ENCODE data around the gene ANO1. TPM values are rescaled to one million over a fixed set of nuclear protein-coding genes. Genes with fewer than 3 reads are reported as not detected.
"Not testable (repeated sequence)": the region's sequence is repeated elsewhere in the genome, so short reads cannot be mapped to it uniquely, and the experiment has no call there.

The ANO1 gene
- total RNA-seq, 4 donors from 2014 or later = 1.1 to 27.2 (median 4.2) TPM

DNA sequence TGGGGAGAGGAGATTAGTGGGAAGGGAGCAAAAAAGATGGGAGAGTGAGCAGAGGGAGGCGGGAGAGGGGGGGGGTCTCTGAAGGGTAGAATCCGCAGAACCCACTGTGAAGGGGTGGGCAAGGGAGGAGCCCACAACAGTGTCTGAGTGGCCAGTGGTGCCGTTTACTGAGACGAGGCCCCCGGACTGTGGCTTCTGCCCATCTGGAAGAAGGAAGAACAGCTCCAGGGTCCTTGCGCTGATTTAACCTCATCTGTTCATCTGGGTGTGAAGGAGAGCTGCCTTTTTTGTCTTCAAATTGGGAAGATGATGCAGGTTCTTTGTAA, 45.7 kb upstream of the ANO1 start:
- no peaks in the 10 kb centered on the region for H3K27me3 ChIP-seq
- H3K4me1 ChIP-seq = no peaks in the 10 kb centered on the region
- no peak for TF ChIP-seq POLR2A (IDR thresholded peaks at IDR 0.05)
- TF ChIP-seq, protein P1, sequence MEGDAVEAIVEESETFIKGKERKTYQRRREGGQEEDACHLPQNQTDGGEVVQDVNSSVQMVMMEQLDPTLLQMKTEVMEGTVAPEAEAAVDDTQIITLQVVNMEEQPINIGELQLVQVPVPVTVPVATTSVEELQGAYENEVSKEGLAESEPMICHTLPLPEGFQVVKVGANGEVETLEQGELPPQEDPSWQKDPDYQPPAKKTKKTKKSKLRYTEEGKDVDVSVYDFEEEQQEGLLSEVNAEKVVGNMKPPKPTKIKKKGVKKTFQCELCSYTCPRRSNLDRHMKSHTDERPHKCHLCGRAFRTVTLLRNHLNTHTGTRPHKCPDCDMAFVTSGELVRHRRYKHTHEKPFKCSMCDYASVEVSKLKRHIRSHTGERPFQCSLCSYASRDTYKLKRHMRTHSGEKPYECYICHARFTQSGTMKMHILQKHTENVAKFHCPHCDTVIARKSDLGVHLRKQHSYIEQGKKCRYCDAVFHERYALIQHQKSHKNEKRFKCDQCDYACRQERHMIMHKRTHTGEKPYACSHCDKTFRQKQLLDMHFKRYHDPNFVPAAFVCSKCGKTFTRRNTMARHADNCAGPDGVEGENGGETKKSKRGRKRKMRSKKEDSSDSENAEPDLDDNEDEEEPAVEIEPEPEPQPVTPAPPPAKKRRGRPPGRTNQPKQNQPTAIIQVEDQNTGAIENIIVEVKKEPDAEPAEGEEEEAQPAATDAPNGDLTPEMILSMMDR (IDR thresholded peaks at IDR 0.05) = no peak
- no peak overlapping the region for H3K27ac ChIP-seq
- DNase-seq = no peak
- no peak overlapping the region for H3K4me3 ChIP-seq
- no peaks in the 10 kb centered on the region for H3K36me3 ChIP-seq
- no peaks in the 10 kb centered on the region for H3K9me3 ChIP-seq

DNA sequence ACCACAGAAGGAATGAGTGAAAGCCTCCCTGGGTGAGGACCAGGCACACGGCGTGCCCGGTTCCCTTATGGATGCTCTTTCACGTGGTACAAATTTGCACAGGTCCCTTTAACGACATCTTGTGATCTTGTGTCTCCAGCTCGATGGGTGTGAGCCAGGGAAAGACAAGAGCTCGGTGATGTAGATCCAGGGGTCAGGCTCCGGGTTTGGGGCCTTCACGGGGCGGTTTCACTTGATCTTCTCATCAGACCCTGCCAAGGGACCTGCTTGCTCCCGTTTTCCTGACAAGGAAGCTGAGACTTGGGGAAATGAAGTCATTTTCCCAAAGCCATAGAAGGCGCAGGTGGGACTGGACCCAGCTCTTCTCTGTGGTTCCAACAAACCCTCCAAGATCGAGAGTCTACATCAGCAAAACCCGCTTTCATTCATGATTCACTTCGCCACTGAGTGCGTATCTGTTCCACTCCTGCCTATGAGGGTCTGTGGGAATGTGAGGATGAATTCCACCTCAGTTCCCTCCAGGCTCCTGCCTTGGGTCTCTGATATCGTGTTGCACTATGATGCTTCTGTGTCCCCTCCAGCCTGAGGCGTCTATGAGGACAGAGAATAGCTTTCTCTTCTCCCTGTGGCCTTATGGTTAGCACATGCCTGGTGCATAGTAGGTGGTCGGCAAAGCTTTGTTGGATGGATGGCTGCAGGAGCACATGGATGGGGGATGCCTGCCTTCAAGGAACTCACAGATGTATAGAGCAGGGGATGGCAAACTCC, 45.0 kb upstream of the ANO1 start:
- Histone ChIP-seq H3K4me3 (no peak overlapping the region), H3K27me3 (no peaks in the 10 kb centered on the region), H3K36me3 (no peaks in the 10 kb centered on the region), H3K9me3 (peaks cover 0 to 5% (median 0%) of the 10 kb centered on the region in 4 donors), H3K27ac (no peak overlapping the region), H3K4me1 (no peaks in the 10 kb centered on the region)
- TF ChIP-seq, protein P1 (IDR thresholded peaks at IDR 0.05) = no peak
- TF ChIP-seq POLR2A (IDR thresholded peaks at IDR 0.05) = no peak
- no peak for DNase-seq

DNA sequence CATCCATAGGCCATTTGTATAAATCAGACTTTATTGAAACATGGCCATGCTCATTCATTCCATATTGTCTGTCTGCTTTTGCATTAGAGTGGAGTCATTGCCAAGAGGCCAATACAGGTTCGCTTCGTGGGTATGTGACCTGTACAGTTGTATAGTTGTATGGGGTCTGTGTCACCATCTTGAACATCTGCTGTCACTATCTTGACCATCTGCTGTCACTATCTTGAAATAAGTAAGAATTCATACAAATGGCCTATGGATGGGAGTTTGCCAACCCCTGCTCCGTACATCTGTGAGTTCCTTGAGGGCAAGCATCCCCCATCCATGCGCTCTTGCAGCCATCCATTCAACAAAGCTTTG, 44.4 kb upstream of the ANO1 start:
- TF ChIP-seq POLR2A (IDR thresholded peaks at IDR 0.05) = no peak
- TF ChIP-seq, protein P1 (IDR thresholded peaks at IDR 0.05) = no peak
- Histone ChIP-seq H3K27ac (no peak overlapping the region), H3K36me3 (no peaks in the 10 kb centered on the region), H3K27me3 (no peaks in the 10 kb centered on the region), H3K9me3 (peaks cover 0 to 10% (median 0%) of the 10 kb centered on the region in 4 donors), H3K4me3 (no peak overlapping the region), H3K4me1 (no peaks in the 10 kb centered on the region)
- no peak for DNase-seq

DNA sequence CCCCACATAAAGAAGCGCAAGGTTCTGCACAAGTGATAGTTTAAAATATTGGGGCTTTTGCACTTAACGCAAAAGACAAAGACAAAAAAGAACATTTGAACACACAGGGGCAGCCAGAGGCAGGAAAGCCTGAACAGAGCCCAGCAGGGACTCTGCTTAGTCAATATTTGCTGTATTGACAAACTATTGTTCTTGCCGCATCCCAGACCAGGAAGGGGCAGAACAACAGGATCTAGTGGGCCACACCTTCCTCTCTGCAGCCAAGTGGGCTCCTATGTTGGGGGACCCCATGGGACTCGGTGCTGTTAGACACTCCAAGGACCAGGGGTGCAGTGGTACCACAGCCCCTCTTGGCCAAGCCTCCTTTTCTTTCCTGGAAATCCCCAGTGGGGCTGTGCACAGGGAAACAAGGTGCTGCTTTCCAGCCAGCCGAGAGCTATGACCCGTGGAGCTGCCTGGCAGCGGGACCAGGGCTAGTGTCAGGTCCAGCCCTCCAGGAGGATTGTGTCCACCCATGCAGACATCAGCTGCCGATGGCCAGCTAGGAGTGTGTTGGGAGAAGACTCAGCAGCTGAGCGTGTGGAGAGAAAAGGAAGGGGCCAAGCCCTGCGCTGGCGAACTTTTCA, 43.3 kb upstream of the ANO1 start:
- Histone ChIP-seq H3K27me3 (no peaks in the 10 kb centered on the region), H3K36me3 (no peaks in the 10 kb centered on the region), H3K9me3 (peaks cover 0 to 13% (median 0%) of the 10 kb centered on the region in 4 donors), H3K4me1 (no peaks in the 10 kb centered on the region), H3K27ac (no peak overlapping the region), H3K4me3 (no peak overlapping the region)
- no peak for TF ChIP-seq POLR2A (IDR thresholded peaks at IDR 0.05)
- TF ChIP-seq, protein P1 (IDR thresholded peaks at IDR 0.05) = no peak
- DNase-seq = no peak

DNA sequence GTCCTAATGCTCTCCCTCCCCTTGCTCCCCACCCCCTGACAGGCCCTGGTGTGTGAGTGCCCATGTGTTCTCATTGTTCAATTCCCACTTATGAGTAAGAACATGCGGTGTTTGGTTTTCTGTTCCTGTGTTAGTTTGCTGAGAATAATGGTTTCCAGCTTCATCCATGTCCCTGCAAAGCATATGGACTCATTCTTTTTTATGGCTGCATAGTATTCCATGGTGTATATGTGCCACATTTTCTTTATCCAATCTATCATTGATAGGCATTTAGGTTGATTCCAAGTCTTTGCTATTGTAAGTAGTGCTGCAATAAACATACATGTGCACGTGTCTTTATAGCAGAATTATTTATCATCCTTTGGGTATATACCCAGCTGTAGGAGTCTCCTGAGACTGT, 42.5 kb upstream of the ANO1 start:
- H3K27ac ChIP-seq, H3K36me3 ChIP-seq, H3K27me3 ChIP-seq, H3K4me1 ChIP-seq, DNase-seq, H3K4me3 ChIP-seq: not testable (repeated sequence)
- peaks cover 0 to 13% (median 0%) of the 10 kb centered on the region in 4 donors for H3K9me3 ChIP-seq

DNA sequence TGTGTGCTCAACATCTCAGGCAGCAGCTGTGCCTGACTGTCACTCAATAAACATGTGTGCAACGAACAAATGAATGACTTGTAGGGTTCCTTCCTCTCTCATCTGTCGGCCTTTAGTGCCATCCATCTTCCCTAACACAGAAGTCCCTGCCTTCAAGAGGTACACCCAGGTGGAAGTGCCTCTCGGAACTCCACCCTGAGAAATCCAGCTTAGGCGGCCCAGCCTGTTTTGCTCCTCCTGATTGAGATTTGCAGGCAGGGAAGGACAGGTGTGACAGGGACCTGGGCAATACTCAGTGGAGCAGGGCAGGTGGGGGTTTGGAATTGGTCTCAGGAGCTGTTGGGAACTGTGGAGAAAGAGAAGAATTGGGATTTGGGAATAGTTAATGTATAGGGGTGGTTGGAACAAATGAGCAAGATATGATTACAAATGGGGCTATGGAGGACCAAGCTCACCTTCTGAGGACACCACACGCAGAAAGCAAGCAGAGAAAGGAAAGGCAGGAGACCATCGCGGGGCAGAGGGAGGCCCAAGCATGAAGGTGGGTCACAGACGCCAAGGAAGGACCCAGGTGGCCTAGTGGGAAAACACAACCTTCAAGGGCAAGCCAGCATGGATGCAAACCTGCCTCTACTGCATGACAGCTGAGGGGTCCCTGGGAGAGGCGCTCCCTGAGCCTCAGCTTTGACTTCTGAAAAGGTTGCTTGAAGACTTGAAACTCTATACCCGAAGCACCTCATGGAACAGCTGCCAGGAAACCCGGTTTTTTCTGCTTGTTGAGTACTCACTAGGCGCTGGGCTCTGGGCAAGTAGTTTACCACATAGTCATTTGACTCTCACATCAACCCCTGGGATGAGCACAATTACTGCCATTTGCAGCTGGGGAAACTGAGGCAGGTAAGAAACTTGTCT, 40.9 kb upstream of the ANO1 start:
- DNase-seq = no peak
- H3K36me3 ChIP-seq = no peaks in the 10 kb centered on the region
- no peaks in the 10 kb centered on the region for H3K27me3 ChIP-seq
- H3K4me1 ChIP-seq = no peaks in the 10 kb centered on the region
- H3K27ac ChIP-seq = no peak overlapping the region
- no peak overlapping the region for H3K4me3 ChIP-seq
- TF ChIP-seq POLR2A (IDR thresholded peaks at IDR 0.05) = no peak
- TF ChIP-seq, protein P1 (IDR thresholded peaks at IDR 0.05) = no peak
- H3K9me3 ChIP-seq = peaks cover 0 to 13% (median 0%) of the 10 kb centered on the region in 4 donors

All from Peyer's patch (tissue), 4 donors.